Measurements from ENCODE around the gene ADARB2. TPM values are rescaled to one million over a fixed set of nuclear protein-coding genes. Genes with fewer than 3 reads are reported as not detected.

Gene ADARB2
- total and polyA plus RNA-seq, 4 donors: 0.55 to 0.70 (median 0.59) TPM; not detected in 1

DNA sequence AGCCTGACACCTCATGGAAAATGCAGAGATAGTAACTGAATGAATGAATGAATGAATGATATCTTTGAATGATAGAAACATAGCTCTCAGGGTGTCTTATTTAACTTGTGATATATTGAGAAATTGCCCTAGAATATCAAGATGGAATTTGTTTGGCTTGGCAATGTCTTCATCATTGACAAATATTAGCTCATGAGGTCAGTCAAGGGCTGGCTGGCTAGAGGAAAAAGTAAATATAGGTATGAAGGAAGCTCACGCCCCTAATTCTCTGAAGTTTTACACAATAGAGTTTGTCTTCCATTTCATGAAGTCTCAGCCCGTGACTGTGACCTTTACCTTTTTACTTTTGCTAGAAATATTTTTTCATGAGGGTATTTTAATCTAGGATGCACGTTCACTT lies 305.2 kb downstream of the ADARB2 start:
- no peak overlapping the region for H3K9ac ChIP-seq (ENCODE audit: low read depth in 1 of 2, low read length in 2 of 2)
- DNase-seq (ENCODE audit: low spot score): no peak
- 20% methylated on average over 3 of the region's 3 CpGs for WGBS
- peaks cover 0 to 7% (median under 1%) of the 10 kb centered on the region in 4 donors for H3K4me1 ChIP-seq (ENCODE audit: control insufficient read depth in 4 of 4, insufficient read depth in 4 of 4, low read length in 3 of 4)
- peaks cover 0 to 12% (median 1%) of the 10 kb centered on the region in 4 donors for H3K9me3 ChIP-seq (ENCODE audit: control insufficient read depth in 4 of 4, low read length in 3 of 4)
- peaks cover 0 to 9% (median 5%) of the 10 kb centered on the region in 4 donors for H3K27me3 ChIP-seq (ENCODE audit: control insufficient read depth in 4 of 4, insufficient read depth in 4 of 4, low read length in 3 of 4)
- H3K36me3 ChIP-seq (ENCODE audit: control insufficient read depth in 4 of 4, insufficient read depth in 3 of 4, low read depth in 1 of 4, low read length in 3 of 4): no peaks in the 10 kb centered on the region
- TF ChIP-seq FOXA2 (IDR thresholded peaks at IDR 0.05): peak; percentile 77
- no peak for TF ChIP-seq CTCF (IDR thresholded peaks at IDR 0.05; ENCODE audit: low read depth, low read length, missing input control)
- no peak for TF ChIP-seq ZBTB33 (IDR thresholded peaks at IDR 0.05)
- TF ChIP-seq RXRA (IDR thresholded peaks at IDR 0.05): peak; percentile 55 to 74
- TF ChIP-seq SP1 (IDR thresholded peaks at IDR 0.05): no peak
- TF ChIP-seq JUND (IDR thresholded peaks at IDR 0.05): peak in 1 of 2 donors; percentile 40
- TF ChIP-seq HNF4A (conservative IDR thresholded peaks at IDR 0.05): peak in 1 of 2 donors; percentile 50
- H3K27ac ChIP-seq (ENCODE audit: low read depth in 1 of 2, low read length in 2 of 2): no peak overlapping the region
- no peak overlapping the region for H3K4me3 ChIP-seq (ENCODE audit: low read depth in 1 of 3, low read length in 3 of 3)

DNA sequence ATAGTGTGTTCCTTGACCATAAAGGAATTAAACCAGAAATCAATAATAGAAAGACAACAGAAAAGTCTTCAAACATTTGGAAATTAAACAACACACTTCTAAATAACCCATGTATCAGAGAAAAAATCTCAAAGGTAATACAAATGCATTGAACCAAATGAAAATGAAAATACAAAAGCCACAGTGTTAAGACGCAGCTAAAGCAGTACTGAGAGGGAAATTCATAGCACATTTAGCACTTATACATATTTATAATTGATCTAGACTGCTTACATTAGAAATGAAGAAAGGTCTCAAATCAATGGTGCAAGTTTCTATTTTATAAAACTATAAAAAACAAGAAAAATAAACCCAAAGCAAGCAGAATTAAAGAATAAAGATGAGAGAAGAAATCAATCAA lies 306.1 kb downstream of the ADARB2 start:
- no peak for DNase-seq (ENCODE audit: low spot score)
- 100% methylated on average over 1 of the region's 1 CpG for WGBS

More for the DNA sequence above, 306.1 kb downstream of the ADARB2 start:
- TF ChIP-seq HNF4G (IDR thresholded peaks at IDR 0.05) (no peak), JUND (IDR thresholded peaks at IDR 0.05) (no peak), HNF4A (conservative IDR thresholded peaks at IDR 0.05) (no peak), FOXA1 (IDR thresholded peaks at IDR 0.05) (no peak), EGR1 (IDR thresholded peaks at IDR 0.05; ENCODE audit: low read depth in 2 of 2) (no peak), SP1 (IDR thresholded peaks at IDR 0.05) (no peak), YY1 (IDR thresholded peaks at IDR 0.05) (no peak), NR2F2 (IDR thresholded peaks at IDR 0.05) (no peak), REST (IDR thresholded peaks at IDR 0.05) (no peak), FOXA2 (IDR thresholded peaks at IDR 0.05) (no peak), RXRA (IDR thresholded peaks at IDR 0.05) (no peak), ZBTB33 (IDR thresholded peaks at IDR 0.05) (no peak), TAF1 (conservative IDR thresholded peaks at IDR 0.05) (no peak), GABPA (IDR thresholded peaks at IDR 0.05 in 1 of 2, conservative IDR thresholded peaks at IDR 0.05 in 1 of 2) (no peak), CTCF (IDR thresholded peaks at IDR 0.05; ENCODE audit: low read depth, low read length, missing input control) (no peak), RAD21 (IDR thresholded peaks at IDR 0.05) (no peak)
- TF ChIP-seq, protein P1, sequence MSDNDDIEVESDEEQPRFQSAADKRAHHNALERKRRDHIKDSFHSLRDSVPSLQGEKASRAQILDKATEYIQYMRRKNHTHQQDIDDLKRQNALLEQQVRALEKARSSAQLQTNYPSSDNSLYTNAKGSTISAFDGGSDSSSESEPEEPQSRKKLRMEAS (IDR thresholded peaks at IDR 0.05): no peak
- TF ChIP-seq, protein P2, sequence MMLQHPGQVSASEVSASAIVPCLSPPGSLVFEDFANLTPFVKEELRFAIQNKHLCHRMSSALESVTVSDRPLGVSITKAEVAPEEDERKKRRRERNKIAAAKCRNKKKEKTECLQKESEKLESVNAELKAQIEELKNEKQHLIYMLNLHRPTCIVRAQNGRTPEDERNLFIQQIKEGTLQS (IDR thresholded peaks at IDR 0.05): no peak
- Histone ChIP-seq H3K27ac (ENCODE audit: low read depth in 1 of 2, low read length in 2 of 2) (no peak overlapping the region), H3K36me3 (ENCODE audit: control insufficient read depth in 4 of 4, insufficient read depth in 3 of 4, low read depth in 1 of 4, low read length in 3 of 4) (no peaks in the 10 kb centered on the region), H3K4me3 (ENCODE audit: low read depth in 1 of 3, low read length in 3 of 3) (no peak overlapping the region), H3K9ac (ENCODE audit: low read depth in 1 of 2, low read length in 2 of 2) (no peak overlapping the region), H3K27me3 (ENCODE audit: control insufficient read depth in 4 of 4, insufficient read depth in 4 of 4, low read length in 3 of 4) (peaks cover 0 to 9% (median 5%) of the 10 kb centered on the region in 4 donors), H3K4me1 (ENCODE audit: control insufficient read depth in 4 of 4, insufficient read depth in 4 of 4, low read length in 3 of 4) (peaks cover 0 to 7% (median under 1%) of the 10 kb centered on the region in 4 donors), H3K9me3 (ENCODE audit: control insufficient read depth in 4 of 4, low read length in 3 of 4) (peaks cover 0 to 12% (median 1%) of the 10 kb centered on the region in 4 donors)
